ENCODE measurements around the gene BMP6. TPM values are rescaled to one million over a fixed set of nuclear protein-coding genes. Genes with fewer than 3 reads are reported as not detected.

Gene BMP6
- total and polyA plus RNA-seq, 2 of the 4 experiments (the other 2 are of a cell fraction), result 0.18 to 0.19 TPM

DNA sequence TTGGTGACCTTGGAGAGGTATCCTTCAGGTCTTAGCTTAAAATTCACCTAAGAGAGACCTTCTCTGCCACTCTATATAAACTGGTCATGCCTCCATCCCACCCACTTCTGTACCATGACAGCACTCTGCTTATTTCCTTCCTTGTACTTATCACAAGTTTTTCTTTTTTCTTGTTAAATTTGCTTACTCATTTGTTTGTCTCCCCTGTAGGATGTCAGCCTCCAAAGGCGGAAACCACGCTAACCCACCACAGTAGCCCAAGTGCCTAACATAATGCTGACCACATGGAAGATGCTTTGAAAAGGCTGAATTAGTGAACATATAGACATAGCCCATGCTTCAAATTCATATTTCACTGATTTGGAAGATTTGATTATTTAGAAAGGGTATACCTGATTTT is 5.4 kb downstream of the BMP6 start:
- no peaks in the 10 kb centered on the region for H4K20me1 ChIP-seq (ENCODE audit: insufficient read depth, low read length)
- BruUV-seq (replicated peaks), result no TSS peak
- ATAC-seq (ENCODE audit: low read depth) (no peak), DNase-seq (no peak)
- H3K4me1 ChIP-seq (ENCODE audit: control insufficient read depth, insufficient read depth, low read length), result peaks cover 5% of the 10 kb centered on the region
- H3K27ac ChIP-seq (ENCODE audit: insufficient read depth, low read length), result no peak overlapping the region; the same call in 1 of the 2 replicates
- peak overlapping the region; percentile 65 for H3K4me2 ChIP-seq (ENCODE audit: low read depth, low read length)
- H4K5ac ChIP-seq (ENCODE audit: low read depth, low read length), result no peak overlapping the region
- peak overlapping the region; percentile 68 for H2AK5ac ChIP-seq (ENCODE audit: low read depth, low read length)
- H3K14ac ChIP-seq (replicated peaks; ENCODE audit: low read depth, low read length), result no peak overlapping the region; the same call in 1 of the 2 replicates
- peak overlapping the region in 1 of 2 experiments; percentile 45; a peak in 1 of 4 replicates for H4K8ac ChIP-seq (ENCODE audit: low read depth in 2 of 2, low read length in 2 of 2)
- no peak overlapping the region for H2BK20ac ChIP-seq (ENCODE audit: low read depth, low read length)
- in situ Hi-C loops (cut with MboI; ENCODE audit: low sequenced_read_pairs), result no loop called here
- H3K79me1 ChIP-seq (ENCODE audit: low read depth in 1 of 2, low read length in 2 of 2), result no peaks in the 10 kb centered on the region
- H2BK5ac ChIP-seq (ENCODE audit: low read depth, low read length, poor library complexity, severe bottlenecking), result no peak overlapping the region
- peaks cover 26% of the 10 kb centered on the region for H3K27me3 ChIP-seq (ENCODE audit: control insufficient read depth, insufficient read depth, low read length)
- H3K56ac ChIP-seq (ENCODE audit: extremely low read depth, insufficient read depth, low read length), result peak overlapping the region; percentile 5; the same call in 1 of the 2 replicates
- no CpG with 5 or more reads among the region's 2 CpGs for WGBS, 2 experiments (ENCODE audit: extremely low coverage in 2 of 2, insufficient read length in 1 of 2)
- ChIA-PET CTCF (no interaction called here), POLR2A (ENCODE audit: unreplicated experiment) (no interaction called here)
- H3K4ac ChIP-seq (ENCODE audit: low read depth, low read length), result 0 out of 2 replicates have a peak overlapping the region, but pooled peaks have one; percentile 36
- H3K9me3 ChIP-seq (ENCODE audit: control insufficient read depth, insufficient read depth, low read length), result no peaks in the 10 kb centered on the region
- no peak overlapping the region for H3K4me3 ChIP-seq (ENCODE audit: insufficient read depth, low read depth, low read length)
- H3K9ac ChIP-seq (ENCODE audit: low read depth, low read length), result no peak overlapping the region
- dilution Hi-C loops (cut with HindIII; ENCODE audit: low sequenced_read_pairs, unreplicated experiment), result no loop called here
- H3K36me3 ChIP-seq (ENCODE audit: control insufficient read depth, insufficient read depth, low read length), result no peaks in the 10 kb centered on the region
- H2AK9ac ChIP-seq (replicated peaks; ENCODE audit: low read depth, low read length, poor library complexity), result no peak overlapping the region
- intact Hi-C loops (cut with micrococcal nuclease), result loop anchor here (2.0 kb wide), 1 partner anchor 56 kb away; no protein-coding TSS in a partner anchor
- peaks cover 4% of the 10 kb centered on the region for H3K9me1 ChIP-seq (ENCODE audit: insufficient read depth, low read length)
- peak overlapping the region; percentile 27 for H2AFZ ChIP-seq (replicated peaks; ENCODE audit: low read length, poor library complexity)
- no peak for TF ChIP-seq FOS (IDR thresholded peaks at IDR 0.05; ENCODE audit: low read depth, low read length)
- TF ChIP-seq RAD21 (IDR thresholded peaks at IDR 0.05; ENCODE audit: low read length), result no peak
- TF ChIP-seq, protein P1, sequence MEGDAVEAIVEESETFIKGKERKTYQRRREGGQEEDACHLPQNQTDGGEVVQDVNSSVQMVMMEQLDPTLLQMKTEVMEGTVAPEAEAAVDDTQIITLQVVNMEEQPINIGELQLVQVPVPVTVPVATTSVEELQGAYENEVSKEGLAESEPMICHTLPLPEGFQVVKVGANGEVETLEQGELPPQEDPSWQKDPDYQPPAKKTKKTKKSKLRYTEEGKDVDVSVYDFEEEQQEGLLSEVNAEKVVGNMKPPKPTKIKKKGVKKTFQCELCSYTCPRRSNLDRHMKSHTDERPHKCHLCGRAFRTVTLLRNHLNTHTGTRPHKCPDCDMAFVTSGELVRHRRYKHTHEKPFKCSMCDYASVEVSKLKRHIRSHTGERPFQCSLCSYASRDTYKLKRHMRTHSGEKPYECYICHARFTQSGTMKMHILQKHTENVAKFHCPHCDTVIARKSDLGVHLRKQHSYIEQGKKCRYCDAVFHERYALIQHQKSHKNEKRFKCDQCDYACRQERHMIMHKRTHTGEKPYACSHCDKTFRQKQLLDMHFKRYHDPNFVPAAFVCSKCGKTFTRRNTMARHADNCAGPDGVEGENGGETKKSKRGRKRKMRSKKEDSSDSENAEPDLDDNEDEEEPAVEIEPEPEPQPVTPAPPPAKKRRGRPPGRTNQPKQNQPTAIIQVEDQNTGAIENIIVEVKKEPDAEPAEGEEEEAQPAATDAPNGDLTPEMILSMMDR (conservative IDR thresholded peaks at IDR 0.05; ENCODE audit: low read depth, low read length), result no peak
- no peak for TF ChIP-seq RFX5 (IDR thresholded peaks at IDR 0.05; ENCODE audit: low read depth, low read length)
- TF ChIP-seq BHLHE40 (IDR thresholded peaks at IDR 0.05; ENCODE audit: low read depth, low read length), result no peak
- peak overlapping the region; percentile 79; the same call in 2 of the 3 replicates for H2BK15ac ChIP-seq (ENCODE audit: low read depth, low read length)
- H2BK120ac ChIP-seq (ENCODE audit: low read depth, low read length), result peak overlapping the region; percentile 25; the same call in 1 of the 2 replicates
- H3K23ac ChIP-seq (ENCODE audit: low read depth, low read length), result no peak overlapping the region
- peak overlapping the region; percentile 18; the same call in 1 of the 2 replicates for H3K18ac ChIP-seq (ENCODE audit: low read depth, low read length)
- no peak overlapping the region for H4K91ac ChIP-seq (ENCODE audit: insufficient read depth, low read depth, low read length)
